Natural killer cell (primary cell): Measurements from ENCODE around the gene CAPN13. TPM values are rescaled to one million over a fixed set of nuclear protein-coding genes. Genes with fewer than 3 reads are reported as not detected.

ENCODE experiments used
- ATAC-seq, 3 donors: fragments of 150-1000 bp in 2 of 3; fragments of 200-7000 bp in 1 of 3; cut with Tn5 transposase; 1 replicate in 1 of 3; 2 replicates in 2 of 3; pipeline ENCODE4 v1.10.0; 2021; ENCODE audit warnings: mild to moderate bottlenecking in 2 of 3, moderate library complexity in 2 of 3
- DNase-seq, 2 donors: peaks; one replicate each; pipeline versions ENCODE4 v3.0.0 to v3.0.0-alpha.2; 2013 to 2021; ENCODE audit warnings: mixed read lengths in 1 of 2
- H3K27ac ChIP-seq: one replicate; pipeline ENCODE4 v1.5.1; 2013; ENCODE audit warnings: mild to moderate bottlenecking, low read length
- H3K27me3 ChIP-seq: one replicate; pipeline ENCODE4 v1.6.1; 2013; ENCODE audit warnings: low read length; ENCODE audit not compliant: control insufficient read depth, insufficient read depth
- H3K36me3 ChIP-seq: one replicate; pipeline ENCODE4 v1.6.1; 2013; ENCODE audit warnings: low read length; ENCODE audit not compliant: control insufficient read depth, insufficient read depth
- H3K4me1 ChIP-seq: one replicate; pipeline ENCODE4 v1.6.1; 2013; ENCODE audit warnings: low read length; ENCODE audit not compliant: control insufficient read depth, insufficient read depth
- H3K4me3 ChIP-seq: one replicate; pipeline ENCODE4 v1.5.1; 2013; ENCODE audit warnings: low read length
- H3K9me3 ChIP-seq: one replicate; pipeline ENCODE4 v1.6.1; 2013; ENCODE audit warnings: low read length; ENCODE audit not compliant: control insufficient read depth, insufficient read depth
- H3K27ac Mint-ChIP-seq, 2 donors: one replicate each; pipeline ENCODE4 v1.8.0; 2022; ENCODE audit warnings: mild to moderate bottlenecking in 2 of 2, mixed read lengths in 2 of 2, moderate library complexity in 1 of 2
- H3K27me3 Mint-ChIP-seq, 2 donors: one replicate each; pipeline ENCODE4 v1.8.0; 2022; ENCODE audit warnings: low read depth in 2 of 2, mixed read lengths in 2 of 2
- H3K36me3 Mint-ChIP-seq: one replicate; pipeline ENCODE4 v1.8.0; 2022; ENCODE audit warnings: mixed read lengths
- H3K4me1 Mint-ChIP-seq, 2 donors: one replicate each; pipeline ENCODE4 v1.8.0; 2022; ENCODE audit warnings: mixed read lengths in 2 of 2
- H3K4me3 Mint-ChIP-seq: one replicate; pipeline ENCODE4 v1.8.0; 2022; ENCODE audit warnings: mild to moderate bottlenecking, moderate library complexity, mixed read lengths
- H3K9me3 Mint-ChIP-seq, 2 donors: one replicate each; pipeline ENCODE4 v1.8.0; 2022; ENCODE audit warnings: mixed read lengths in 2 of 2
- CTCF ChIP-seq: fragments of 200-600 bp; IDR thresholded peaks from one replicate; pipeline ENCODE4 v1.8.0; 2022; ENCODE audit warnings: antibody characterized with exemption
- WGBS: methylation state at CpG from one replicate; pipeline ENCODE4 v1.1.7; 2013; ENCODE audit warnings: missing lambda C conversion rate; ENCODE audit not compliant: insufficient coverage; 5-methylcytosine and 5-hydroxymethylcytosine counted together
- intact Hi-C: fragments of 100-400 bp; cut with micrococcal nuclease; formaldehyde crosslinking; loops from one replicate; pipeline ENCODE4 v1.14.2; 2022
- total RNA-seq, 4 donors: library from RNA; stranded (reverse); fragments of 120-200 nt in 1 of 4; gene quantifications; one replicate each; pipeline versions ENCODE4 v1.2.3 to v1.2.4, GENCODE V29; 2013 to 2022

The CAPN13 gene
- total RNA-seq, 3 donors from 2014 or later (not counting 1 experiment from before 2014, with no cell fraction given): not detected

- Histone ChIP-seq H3K27ac (no peak overlapping the region), H3K27me3 (no peaks in the 10 kb centered on the region), H3K4me1 (no peaks in the 10 kb centered on the region), H3K4me3 (no peak overlapping the region), H3K36me3 (no peaks in the 10 kb centered on the region), H3K9me3 (no peaks in the 10 kb centered on the region)
- intact Hi-C loops: no loop called here
- peaks cover 0 to 2% of the 10 kb centered on the region in 2 donors for H3K27me3 Mint-ChIP-seq
- H3K36me3 Mint-ChIP-seq: no peaks in the 10 kb centered on the region
- TF ChIP-seq CTCF: no peak
- no peak overlapping the region for H3K27ac Mint-ChIP-seq
- H3K9me3 Mint-ChIP-seq: no peaks in the 10 kb centered on the region
- 79% methylated on average over 10 of the region's 10 CpGs for WGBS
- H3K4me1 Mint-ChIP-seq: no peaks in the 10 kb centered on the region
- ATAC-seq: no peak
- no peak overlapping the region for H3K4me3 Mint-ChIP-seq
- no peak for DNase-seq
These were observed 74.9 kb downstream of the CAPN13 start for GRCh38 chr2:30732376-30732775.

- 69% methylated on average over 6 of the region's 6 CpGs for WGBS
- H3K4me3 ChIP-seq: no peak overlapping the region
These were observed 75.5 kb downstream of the CAPN13 start for GRCh38 chr2:30731706-30732105.

GRCh38 chr2:30730736-30731647 lies 76.3 kb downstream of the CAPN13 start:
- 92% methylated on average over 14 of the region's 16 CpGs for WGBS

More at GRCh38 chr2:30731706-30732105, 75.5 kb downstream of the CAPN13 start:
- intact Hi-C loops: no loop called here
- Mint-ChIP-seq H3K27ac (no peak overlapping the region), H3K4me1 (no peaks in the 10 kb centered on the region), H3K9me3 (no peaks in the 10 kb centered on the region), H3K36me3 (no peaks in the 10 kb centered on the region), H3K27me3 (peaks cover 0 to 3% of the 10 kb centered on the region in 2 donors), H3K4me3 (no peak overlapping the region)
- H3K27me3 ChIP-seq: no peaks in the 10 kb centered on the region
- no peak for TF ChIP-seq CTCF
- no peaks in the 10 kb centered on the region for H3K36me3 ChIP-seq
- ATAC-seq (no peak), DNase-seq (no peak)
- no peak overlapping the region for H3K27ac ChIP-seq
- H3K4me1 ChIP-seq: no peaks in the 10 kb centered on the region
- H3K9me3 ChIP-seq: no peaks in the 10 kb centered on the region

More at GRCh38 chr2:30730736-30731647, 76.3 kb downstream of the CAPN13 start:
- no peak overlapping the region for H3K27ac ChIP-seq
- DNase-seq (no peak), ATAC-seq (no peak)
- H3K36me3 Mint-ChIP-seq: no peaks in the 10 kb centered on the region
- H3K9me3 Mint-ChIP-seq: no peaks in the 10 kb centered on the region
- H3K27me3 Mint-ChIP-seq: peaks cover 0 to 3% of the 10 kb centered on the region in 2 donors
- no peak overlapping the region for H3K4me3 ChIP-seq
- H3K27ac Mint-ChIP-seq: no peak overlapping the region
- no peak overlapping the region for H3K4me3 Mint-ChIP-seq
- no peaks in the 10 kb centered on the region for H3K4me1 ChIP-seq
- H3K27me3 ChIP-seq: no peaks in the 10 kb centered on the region
- no peaks in the 10 kb centered on the region for H3K4me1 Mint-ChIP-seq
- intact Hi-C loops: no loop called here
- H3K36me3 ChIP-seq: no peaks in the 10 kb centered on the region
- H3K9me3 ChIP-seq: no peaks in the 10 kb centered on the region
- TF ChIP-seq CTCF: no peak
